Ovary (tissue), 3 donors: ENCODE results near the gene ABCA4.
"Not testable (repeated sequence)": the region's sequence is repeated elsewhere in the genome, so short reads cannot be mapped to it uniquely, and the experiment has no call there.

ENCODE experiments used
- POLR2A ChIP-seq: fragments of 450-650 bp; IDR thresholded peaks from one replicate; pipeline ENCODE4 v1.6.1; 2017; ENCODE audit warnings: antibody characterized with exemption, mild to moderate bottlenecking, moderate library complexity
- TF ChIP-seq, protein P1 (sequence below), 3 donors: fragments of 450-650 bp in 2 of 3; fragments of 200-600 bp in 1 of 3; IDR thresholded peaks; one replicate each; pipeline versions ENCODE4 v1.5.1 to v1.8.0; 2016 to 2022; ENCODE audit warnings: antibody characterized with exemption in 3 of 3, mild to moderate bottlenecking in 1 of 3
- donor health status: DM: no; HTN: no; CAD: no.

DNA sequence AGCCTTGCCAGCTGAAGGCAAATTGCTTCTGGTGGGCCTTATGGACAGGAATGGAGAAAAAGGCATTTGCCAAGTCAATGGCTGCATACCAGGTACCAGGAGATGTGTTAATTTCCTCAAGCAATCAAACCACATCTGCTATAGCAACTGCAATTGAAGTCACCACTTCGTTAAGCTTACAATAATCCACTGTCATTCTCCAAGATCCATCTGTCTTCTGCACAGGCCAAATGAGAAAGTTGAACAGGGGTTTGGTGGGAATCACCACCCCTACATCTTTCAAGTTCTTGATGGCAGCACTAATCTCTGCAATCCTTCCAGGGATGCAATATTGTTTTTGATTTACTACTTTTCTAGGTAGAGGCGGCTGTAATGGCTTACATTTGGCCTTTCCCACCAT, 43.9 kb upstream of the ABCA4 start:
- not testable (repeated sequence) for TF ChIP-seq POLR2A
- TF ChIP-seq, protein P1, sequence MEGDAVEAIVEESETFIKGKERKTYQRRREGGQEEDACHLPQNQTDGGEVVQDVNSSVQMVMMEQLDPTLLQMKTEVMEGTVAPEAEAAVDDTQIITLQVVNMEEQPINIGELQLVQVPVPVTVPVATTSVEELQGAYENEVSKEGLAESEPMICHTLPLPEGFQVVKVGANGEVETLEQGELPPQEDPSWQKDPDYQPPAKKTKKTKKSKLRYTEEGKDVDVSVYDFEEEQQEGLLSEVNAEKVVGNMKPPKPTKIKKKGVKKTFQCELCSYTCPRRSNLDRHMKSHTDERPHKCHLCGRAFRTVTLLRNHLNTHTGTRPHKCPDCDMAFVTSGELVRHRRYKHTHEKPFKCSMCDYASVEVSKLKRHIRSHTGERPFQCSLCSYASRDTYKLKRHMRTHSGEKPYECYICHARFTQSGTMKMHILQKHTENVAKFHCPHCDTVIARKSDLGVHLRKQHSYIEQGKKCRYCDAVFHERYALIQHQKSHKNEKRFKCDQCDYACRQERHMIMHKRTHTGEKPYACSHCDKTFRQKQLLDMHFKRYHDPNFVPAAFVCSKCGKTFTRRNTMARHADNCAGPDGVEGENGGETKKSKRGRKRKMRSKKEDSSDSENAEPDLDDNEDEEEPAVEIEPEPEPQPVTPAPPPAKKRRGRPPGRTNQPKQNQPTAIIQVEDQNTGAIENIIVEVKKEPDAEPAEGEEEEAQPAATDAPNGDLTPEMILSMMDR (IDR thresholded peaks at IDR 0.05), result not testable (repeated sequence)
